ENCODE measurements around the gene BRAT1.
"Not testable (repeated sequence)": the region's sequence is repeated elsewhere in the genome, so short reads cannot be mapped to it uniquely, and the experiment has no call there.

Gene BRAT1

DNA sequence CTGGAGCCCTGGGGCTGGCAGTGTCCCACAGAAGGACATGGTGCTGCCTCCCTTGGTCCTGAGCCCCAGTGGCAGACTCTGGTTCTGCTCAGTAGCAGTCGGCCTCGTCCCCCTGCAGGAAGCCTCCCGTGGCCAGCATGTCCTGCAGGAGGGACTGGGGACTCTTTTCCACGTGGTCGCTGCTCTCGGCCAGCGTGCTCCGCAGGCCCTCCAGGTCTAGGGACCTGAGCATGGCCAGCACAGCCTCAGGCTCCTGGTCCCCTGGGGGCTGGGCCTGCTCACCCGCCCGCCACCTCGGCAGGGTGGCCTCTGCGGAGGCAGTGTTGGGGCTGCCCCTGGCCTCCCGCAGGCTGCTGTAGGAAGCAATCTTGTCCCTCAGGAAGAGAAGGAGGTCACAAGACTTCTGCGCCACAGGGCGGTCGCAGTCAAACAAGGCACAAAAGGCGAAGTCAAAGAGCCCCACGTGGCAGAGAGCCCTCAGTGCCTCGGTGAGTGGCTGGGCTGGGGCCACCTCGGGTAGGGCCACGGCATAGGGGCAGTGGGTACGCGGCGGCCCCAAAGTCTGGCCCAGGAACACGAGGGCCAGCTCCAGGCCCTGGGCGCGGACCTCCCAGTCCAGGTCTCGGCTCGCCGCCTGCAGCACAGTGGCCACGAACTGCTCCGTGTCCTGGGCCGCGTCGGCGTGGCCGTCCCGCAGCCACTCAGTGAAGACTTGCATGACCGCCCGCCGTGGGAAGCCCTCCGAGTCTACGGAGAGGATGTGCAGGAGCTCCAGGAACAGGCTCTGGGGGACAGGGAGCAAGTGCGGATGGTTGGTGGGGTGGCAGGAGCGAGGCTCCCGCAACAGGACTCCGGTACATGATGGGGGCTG is 17.1 kb downstream of the BRAT1 start:
- no peaks in the 10 kb centered on the region for H3K9me2 ChIP-seq (ENCODE audit: low read depth, low read length)
- H3K27me3 ChIP-seq (ENCODE audit: insufficient read depth, low read length), result no peaks in the 10 kb centered on the region
- H3K9me3 ChIP-seq (ENCODE audit: low read length), result no peaks in the 10 kb centered on the region
- H2AFZ ChIP-seq (ENCODE audit: low read length), result no peak overlapping the region
- H4K20me1 ChIP-seq (ENCODE audit: insufficient read depth, low read length), result no peaks in the 10 kb centered on the region
- H3K79me2 ChIP-seq (ENCODE audit: insufficient read depth, low read length), result no peaks in the 10 kb centered on the region
- TF ChIP-seq EZH2 (IDR thresholded peaks at IDR 0.05; ENCODE audit: borderline replicate concordance, low read length), result no peak
- TF ChIP-seq, protein P1, sequence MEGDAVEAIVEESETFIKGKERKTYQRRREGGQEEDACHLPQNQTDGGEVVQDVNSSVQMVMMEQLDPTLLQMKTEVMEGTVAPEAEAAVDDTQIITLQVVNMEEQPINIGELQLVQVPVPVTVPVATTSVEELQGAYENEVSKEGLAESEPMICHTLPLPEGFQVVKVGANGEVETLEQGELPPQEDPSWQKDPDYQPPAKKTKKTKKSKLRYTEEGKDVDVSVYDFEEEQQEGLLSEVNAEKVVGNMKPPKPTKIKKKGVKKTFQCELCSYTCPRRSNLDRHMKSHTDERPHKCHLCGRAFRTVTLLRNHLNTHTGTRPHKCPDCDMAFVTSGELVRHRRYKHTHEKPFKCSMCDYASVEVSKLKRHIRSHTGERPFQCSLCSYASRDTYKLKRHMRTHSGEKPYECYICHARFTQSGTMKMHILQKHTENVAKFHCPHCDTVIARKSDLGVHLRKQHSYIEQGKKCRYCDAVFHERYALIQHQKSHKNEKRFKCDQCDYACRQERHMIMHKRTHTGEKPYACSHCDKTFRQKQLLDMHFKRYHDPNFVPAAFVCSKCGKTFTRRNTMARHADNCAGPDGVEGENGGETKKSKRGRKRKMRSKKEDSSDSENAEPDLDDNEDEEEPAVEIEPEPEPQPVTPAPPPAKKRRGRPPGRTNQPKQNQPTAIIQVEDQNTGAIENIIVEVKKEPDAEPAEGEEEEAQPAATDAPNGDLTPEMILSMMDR (IDR thresholded peaks at IDR 0.05; ENCODE audit: low read length), result no peak
- H3F3A ChIP-seq (ENCODE audit: insufficient read depth, low read length), result no peaks in the 10 kb centered on the region
- no peak overlapping the region for H3K27ac ChIP-seq (ENCODE audit: low read depth, low read length, poor library complexity, severe bottlenecking)
- H3K4me1 ChIP-seq (ENCODE audit: insufficient read depth, low read length, severe bottlenecking), result no peaks in the 10 kb centered on the region
- no peak overlapping the region for H3K9ac ChIP-seq (ENCODE audit: low read length)
- H3K4me3 ChIP-seq (ENCODE audit: low read depth, low read length, poor library complexity, severe bottlenecking), result no peak overlapping the region
- H3K36me3 ChIP-seq (ENCODE audit: insufficient read depth, low read length), result peaks cover 40% of the 10 kb centered on the region
- no peak overlapping the region for H3K4me2 ChIP-seq (ENCODE audit: low read length)

- H3K79me2 ChIP-seq (ENCODE audit: insufficient read depth, low read length); H3K9ac ChIP-seq (ENCODE audit: low read length): not testable (repeated sequence)
Measured at GRCh38 chr7:2535872-2536627, 19.3 kb downstream of the BRAT1 start.

GRCh38 chr7:2534214-2534613 is 21.1 kb downstream of the BRAT1 start:
- H3F3A ChIP-seq (ENCODE audit: insufficient read depth, low read length); H3K9me2 ChIP-seq (ENCODE audit: low read depth, low read length): not testable (repeated sequence)

More at GRCh38 chr7:2535872-2536627, 19.3 kb downstream of the BRAT1 start:
- H3K27ac ChIP-seq (ENCODE audit: low read depth, low read length, poor library complexity, severe bottlenecking); H3K9me2 ChIP-seq (ENCODE audit: low read depth, low read length); H3K4me3 ChIP-seq (ENCODE audit: low read depth, low read length, poor library complexity, severe bottlenecking); H4K20me1 ChIP-seq (ENCODE audit: insufficient read depth, low read length); H3F3A ChIP-seq (ENCODE audit: insufficient read depth, low read length); H3K9me3 ChIP-seq (ENCODE audit: low read length); H3K4me1 ChIP-seq (ENCODE audit: insufficient read depth, low read length, severe bottlenecking); H3K27me3 ChIP-seq (ENCODE audit: insufficient read depth, low read length); H3K4me2 ChIP-seq (ENCODE audit: low read length); H2AFZ ChIP-seq (ENCODE audit: low read length): not testable (repeated sequence)
- peaks cover 24% of the 10 kb centered on the region for H3K36me3 ChIP-seq (ENCODE audit: insufficient read depth, low read length)

DNA sequence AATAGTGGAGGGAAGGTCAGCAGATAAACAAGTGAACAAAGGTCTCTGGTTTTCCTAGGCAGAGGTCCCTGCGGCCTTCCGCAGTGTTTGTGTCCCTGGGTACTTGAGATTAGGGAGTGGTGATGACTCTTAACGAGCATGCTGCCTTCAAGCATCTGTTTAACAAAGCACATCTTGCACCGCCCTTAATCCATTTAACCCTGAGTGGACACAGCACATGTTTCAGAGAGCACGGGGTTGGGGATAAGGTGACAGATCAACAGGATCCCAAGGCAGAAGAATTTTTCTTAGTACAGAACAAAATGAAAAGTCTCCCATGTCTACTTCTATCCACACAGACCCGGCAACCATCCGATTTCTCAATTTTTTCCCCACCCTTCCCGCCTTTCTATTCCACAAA is 21.8 kb downstream of the BRAT1 start:
- not testable (repeated sequence) for H3K36me3 ChIP-seq (ENCODE audit: insufficient read depth, low read length); H3K9ac ChIP-seq (ENCODE audit: low read length); H3K4me3 ChIP-seq (ENCODE audit: low read depth, low read length, poor library complexity, severe bottlenecking); H3F3A ChIP-seq (ENCODE audit: insufficient read depth, low read length); H3K27me3 ChIP-seq (ENCODE audit: insufficient read depth, low read length); H3K4me1 ChIP-seq (ENCODE audit: insufficient read depth, low read length, severe bottlenecking); H3K4me2 ChIP-seq (ENCODE audit: low read length); H3K79me2 ChIP-seq (ENCODE audit: insufficient read depth, low read length); H2AFZ ChIP-seq (ENCODE audit: low read length); H3K9me3 ChIP-seq (ENCODE audit: low read length); H3K9me2 ChIP-seq (ENCODE audit: low read depth, low read length); H3K27ac ChIP-seq (ENCODE audit: low read depth, low read length, poor library complexity, severe bottlenecking); H4K20me1 ChIP-seq (ENCODE audit: insufficient read depth, low read length)

More at GRCh38 chr7:2534214-2534613, 21.1 kb downstream of the BRAT1 start:
- not testable (repeated sequence) for H3K4me1 ChIP-seq (ENCODE audit: insufficient read depth, low read length, severe bottlenecking); H3K27me3 ChIP-seq (ENCODE audit: insufficient read depth, low read length); H2AFZ ChIP-seq (ENCODE audit: low read length); H3K27ac ChIP-seq (ENCODE audit: low read depth, low read length, poor library complexity, severe bottlenecking); H3K4me3 ChIP-seq (ENCODE audit: low read depth, low read length, poor library complexity, severe bottlenecking); H3K9ac ChIP-seq (ENCODE audit: low read length); H4K20me1 ChIP-seq (ENCODE audit: insufficient read depth, low read length); H3K9me3 ChIP-seq (ENCODE audit: low read length); H3K4me2 ChIP-seq (ENCODE audit: low read length); H3K79me2 ChIP-seq (ENCODE audit: insufficient read depth, low read length)
- peaks cover 16% of the 10 kb centered on the region for H3K36me3 ChIP-seq (ENCODE audit: insufficient read depth, low read length)

DNA sequence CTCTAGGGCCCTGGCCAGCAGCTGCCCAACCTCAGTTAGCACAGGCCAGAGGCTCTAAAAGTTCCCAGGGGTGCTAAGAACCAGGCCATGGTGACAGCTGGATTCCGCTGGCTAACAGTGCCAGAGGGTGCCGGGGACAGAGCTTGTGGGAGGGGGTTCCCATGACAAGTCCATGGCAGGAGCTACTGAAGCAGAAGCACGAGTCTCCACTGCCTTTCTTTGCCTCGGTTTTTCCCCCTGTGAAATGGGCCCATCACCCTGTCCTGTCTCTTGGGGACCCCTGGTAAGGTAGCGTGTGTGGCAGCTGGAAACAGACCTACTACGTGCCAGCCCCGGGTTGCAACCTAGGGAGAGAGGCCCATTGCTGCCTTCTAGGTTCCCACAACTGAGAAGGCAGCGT is 22.5 kb downstream of the BRAT1 start:
- not testable (repeated sequence) for H3K4me1 ChIP-seq (ENCODE audit: insufficient read depth, low read length, severe bottlenecking); H3F3A ChIP-seq (ENCODE audit: insufficient read depth, low read length); H3K4me3 ChIP-seq (ENCODE audit: low read depth, low read length, poor library complexity, severe bottlenecking); H4K20me1 ChIP-seq (ENCODE audit: insufficient read depth, low read length); H3K4me2 ChIP-seq (ENCODE audit: low read length); H2AFZ ChIP-seq (ENCODE audit: low read length); H3K79me2 ChIP-seq (ENCODE audit: insufficient read depth, low read length); H3K9me3 ChIP-seq (ENCODE audit: low read length); H3K9me2 ChIP-seq (ENCODE audit: low read depth, low read length); H3K36me3 ChIP-seq (ENCODE audit: insufficient read depth, low read length); H3K27me3 ChIP-seq (ENCODE audit: insufficient read depth, low read length); H3K9ac ChIP-seq (ENCODE audit: low read length); H3K27ac ChIP-seq (ENCODE audit: low read depth, low read length, poor library complexity, severe bottlenecking)

DNA sequence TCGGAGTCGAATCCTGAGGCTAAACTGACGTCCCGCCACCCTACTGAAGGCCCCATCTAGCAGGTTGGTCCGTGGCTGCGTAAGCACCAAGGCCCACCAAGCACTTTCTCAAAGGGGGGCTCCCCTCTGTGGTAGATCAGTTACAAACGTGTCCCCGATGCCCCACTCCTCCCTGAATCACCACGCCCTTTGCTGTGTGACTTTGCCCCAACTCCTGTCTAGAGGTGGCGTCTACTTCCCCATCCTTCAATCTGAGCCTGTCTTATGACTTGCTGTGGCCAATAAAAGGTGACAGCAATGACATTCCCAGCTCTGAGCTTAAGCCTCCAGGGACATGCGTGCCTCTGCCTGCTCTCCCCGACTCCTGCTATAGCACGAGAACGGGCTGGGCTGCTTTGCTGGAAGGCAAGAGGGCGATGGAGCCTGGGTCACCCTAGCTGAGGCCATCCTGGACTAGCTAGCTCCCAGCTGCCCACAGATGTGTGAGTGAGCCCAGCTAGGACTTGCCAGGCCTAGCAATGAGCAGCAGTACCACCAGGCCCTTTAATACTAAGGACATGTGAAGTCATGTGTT is 23.0 kb downstream of the BRAT1 start:
- not testable (repeated sequence) for H3K27ac ChIP-seq (ENCODE audit: low read depth, low read length, poor library complexity, severe bottlenecking); H3K9me3 ChIP-seq (ENCODE audit: low read length); H3F3A ChIP-seq (ENCODE audit: insufficient read depth, low read length); H3K36me3 ChIP-seq (ENCODE audit: insufficient read depth, low read length); H3K9ac ChIP-seq (ENCODE audit: low read length); H3K4me2 ChIP-seq (ENCODE audit: low read length); H3K27me3 ChIP-seq (ENCODE audit: insufficient read depth, low read length); H2AFZ ChIP-seq (ENCODE audit: low read length); H3K79me2 ChIP-seq (ENCODE audit: insufficient read depth, low read length); H4K20me1 ChIP-seq (ENCODE audit: insufficient read depth, low read length); H3K9me2 ChIP-seq (ENCODE audit: low read depth, low read length); H3K4me3 ChIP-seq (ENCODE audit: low read depth, low read length, poor library complexity, severe bottlenecking); H3K4me1 ChIP-seq (ENCODE audit: insufficient read depth, low read length, severe bottlenecking)
